OCI-LY7 (cell line): ENCODE data around the gene KAZN.

Experiments used
- EZH2phosphoT487 ChIP-seq: fragments of 200-600 bp; sonication (generic); IDR thresholded peaks from 2 replicates; pipeline ENCODE4 v1.6.1; 2018; ENCODE audit warnings: low read depth, borderline replicate concordance, mild to moderate bottlenecking, mixed run types, antibody characterized with exemption, low read length, moderate library complexity, mixed read lengths
- TF ChIP-seq, protein P1 (sequence below): fragments of 200-600 bp; sonication (generic); conservative IDR thresholded peaks from 2 replicates; pipeline ENCODE4 v1.5.1; 2014; ENCODE audit warnings: mild to moderate bottlenecking, antibody characterized with exemption, low read length, moderate library complexity, mixed read lengths

DNA sequence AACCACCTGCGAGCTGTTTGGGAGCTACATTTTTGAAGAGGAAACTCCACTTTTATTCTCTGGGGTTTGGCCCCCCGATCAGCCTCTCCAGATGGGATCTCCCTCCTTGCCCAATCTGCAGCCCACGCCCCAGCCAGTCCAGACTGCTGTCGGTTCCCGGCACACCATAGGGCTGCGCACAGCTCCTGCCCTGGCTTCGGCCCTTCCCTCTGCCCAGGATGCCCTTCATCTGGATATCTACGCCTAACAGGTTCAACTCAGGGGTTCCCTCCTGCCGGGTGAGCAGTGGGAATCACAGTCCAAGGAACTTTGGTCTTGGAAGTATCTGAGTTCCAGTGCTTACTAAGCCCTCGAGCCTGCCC is 135.3 kb downstream of the KAZN start:
- TF ChIP-seq, protein P1, sequence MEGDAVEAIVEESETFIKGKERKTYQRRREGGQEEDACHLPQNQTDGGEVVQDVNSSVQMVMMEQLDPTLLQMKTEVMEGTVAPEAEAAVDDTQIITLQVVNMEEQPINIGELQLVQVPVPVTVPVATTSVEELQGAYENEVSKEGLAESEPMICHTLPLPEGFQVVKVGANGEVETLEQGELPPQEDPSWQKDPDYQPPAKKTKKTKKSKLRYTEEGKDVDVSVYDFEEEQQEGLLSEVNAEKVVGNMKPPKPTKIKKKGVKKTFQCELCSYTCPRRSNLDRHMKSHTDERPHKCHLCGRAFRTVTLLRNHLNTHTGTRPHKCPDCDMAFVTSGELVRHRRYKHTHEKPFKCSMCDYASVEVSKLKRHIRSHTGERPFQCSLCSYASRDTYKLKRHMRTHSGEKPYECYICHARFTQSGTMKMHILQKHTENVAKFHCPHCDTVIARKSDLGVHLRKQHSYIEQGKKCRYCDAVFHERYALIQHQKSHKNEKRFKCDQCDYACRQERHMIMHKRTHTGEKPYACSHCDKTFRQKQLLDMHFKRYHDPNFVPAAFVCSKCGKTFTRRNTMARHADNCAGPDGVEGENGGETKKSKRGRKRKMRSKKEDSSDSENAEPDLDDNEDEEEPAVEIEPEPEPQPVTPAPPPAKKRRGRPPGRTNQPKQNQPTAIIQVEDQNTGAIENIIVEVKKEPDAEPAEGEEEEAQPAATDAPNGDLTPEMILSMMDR: no peak
- TF ChIP-seq EZH2phosphoT487: no peak
